Esophagus squamous epithelium (tissue), 5 donors: ENCODE data around the gene FOXB2. TPM values are rescaled to one million over a fixed set of nuclear protein-coding genes. Genes with fewer than 3 reads are reported as not detected.
A peak's percentile ranks its signal among the peaks of the same experiment; 100 is the strongest.

Source experiments
- DNase-seq: peaks from one replicate; lab custom pipeline; 2025; lab: John Stamatoyannopoulos, UW
- H3K27ac ChIP-seq, 4 donors: fragments of 200-600 bp; sonication (generic); one replicate each; pipeline ENCODE4 v1.5.1; 2016 to 2019; ENCODE audit warnings: mild to moderate bottlenecking in 1 of 4
- H3K27me3 ChIP-seq, 4 donors: fragments of 200-600 bp; sonication (generic); 1 replicate in 3 of 4; 2 replicates in 1 of 4; pipeline versions ENCODE4 v1.5.1 to v1.6.0; 2017 to 2021; ENCODE audit warnings: antibody characterized with exemption in 1 of 4
- H3K36me3 ChIP-seq, 3 donors: fragments of 200-600 bp; sonication (generic); one replicate each; pipeline ENCODE4 v1.5.1; 2016 to 2019
- H3K4me1 ChIP-seq, 3 donors: fragments of 200-600 bp; sonication (generic); one replicate each; pipeline ENCODE4 v1.5.1; 2017 to 2019
- H3K4me3 ChIP-seq, 4 donors: fragments of 200-600 bp; sonication (generic); 1 replicate in 3 of 4; 2 replicates in 1 of 4; pipeline ENCODE4 v1.5.1; 2016 to 2019; ENCODE audit warnings: mild to moderate bottlenecking in 2 of 4, moderate library complexity in 1 of 4
- H3K9me3 ChIP-seq, 3 donors: fragments of 200-600 bp; sonication (generic); one replicate each; pipeline ENCODE4 v1.5.1; 2016 to 2019
- CTCF ChIP-seq, 6 experiments: fragments of 450-650 bp in 4 of 6; fragments of 200-600 bp in 2 of 6; sonication (generic) in 2 of 6; IDR thresholded peaks; one replicate each; pipeline ENCODE4 v1.5.1; 2016 to 2019; ENCODE audit warnings: antibody characterized with exemption in 6 of 6, mild to moderate bottlenecking in 4 of 6, moderate library complexity in 4 of 6
- POLR2A ChIP-seq, 4 donors: fragments of 450-650 bp; IDR thresholded peaks; one replicate each; pipeline ENCODE4 v1.6.1; 2017; ENCODE audit warnings: antibody characterized with exemption in 4 of 4, mild to moderate bottlenecking in 4 of 4, moderate library complexity in 3 of 4
- WGBS, 2 donors: methylation state at CpG; one replicate each; pipeline ENCODE4 v1.1.5; 2018; 5-methylcytosine and 5-hydroxymethylcytosine counted together
- intact Hi-C: fragments of 100-400 bp; cut with DNase I; formaldehyde crosslinking; loops from one replicate; pipeline ENCODE4 v1.15.0; 2022
- total RNA-seq, 4 donors: library from RNA; depleted of rRNA; stranded (reverse); fragments of >200 nt; gene quantifications; one replicate each; pipeline ENCODE4 v1.1.0, GENCODE V29; 2016
- donor health status: DM: yes; HTN: yes; CAD: no.

Gene FOXB2
- total RNA-seq, 4 donors from 2014 or later, result not detected

- peak overlapping the region in 2 of 4 donors; percentile 12 to 46 for H3K4me3 ChIP-seq
- no peak for DNase-seq
- WGBS, 2 donors, result 17 to 18% methylated on average over 17 to 23 of the region's 42 CpGs
Observed at GRCh38 chr9:77011973-77012821, 7.3 kb upstream of the FOXB2 start.

DNA sequence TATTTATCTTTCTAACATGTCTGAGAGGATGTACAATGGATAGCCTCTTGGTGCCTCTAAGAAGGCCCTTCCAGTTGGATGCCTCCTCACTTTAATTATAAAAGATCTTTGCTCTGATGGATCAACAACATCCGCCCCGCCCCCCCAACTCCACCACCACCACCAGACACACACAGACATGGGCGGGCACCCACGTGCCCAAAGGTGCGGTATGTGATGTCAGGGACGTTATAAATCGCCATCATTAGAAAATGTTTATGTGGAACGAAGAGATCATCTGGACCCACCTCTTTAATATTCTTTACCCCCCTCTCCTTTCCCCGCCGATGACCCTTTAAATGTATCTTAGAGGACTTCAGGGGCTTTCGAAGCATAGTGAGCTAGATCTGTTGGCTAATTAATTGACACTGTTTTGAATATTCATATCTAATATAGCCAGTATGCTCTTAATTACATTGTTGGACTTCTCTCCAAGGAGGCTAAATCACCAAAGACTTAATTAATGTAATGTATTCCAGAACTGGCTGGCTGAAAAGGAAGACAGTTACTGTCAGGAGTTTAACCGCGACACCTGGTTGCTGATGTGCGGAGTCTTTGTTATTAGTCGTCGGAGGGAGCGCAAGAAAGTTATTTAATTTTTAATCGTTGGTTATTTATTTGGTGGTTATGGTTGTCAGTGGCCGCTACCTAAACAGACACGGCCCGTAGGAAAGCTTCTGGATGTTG lies 6.1 kb upstream of the FOXB2 start:
- intact Hi-C loops, result no loop called here
- TF ChIP-seq CTCF (IDR thresholded peaks at IDR 0.05), result no peak
- TF ChIP-seq POLR2A (IDR thresholded peaks at IDR 0.05), result no peak
- no peak for DNase-seq
- Histone ChIP-seq H3K9me3 (no peaks in the 10 kb centered on the region), H3K4me1 (peaks cover 8 to 45% (median 17%) of the 10 kb centered on the region in 3 donors), H3K27me3 (peaks cover 22 to 100% (median 52%) of the 10 kb centered on the region in 4 donors), H3K27ac (no peak overlapping the region), H3K4me3 (no peak overlapping the region), H3K36me3 (no peaks in the 10 kb centered on the region)
- WGBS, 2 donors, result 11 to 14% methylated on average over 20 of the region's 21 CpGs

More at GRCh38 chr9:77011973-77012821, 7.3 kb upstream of the FOXB2 start:
- peaks cover 8 to 41% (median 17%) of the 10 kb centered on the region in 3 donors for H3K4me1 ChIP-seq
- TF ChIP-seq CTCF (IDR thresholded peaks at IDR 0.05) (peak; percentile 25 to 79 (median 52)), POLR2A (IDR thresholded peaks at IDR 0.05) (no peak)
- H3K36me3 ChIP-seq, result no peaks in the 10 kb centered on the region
- intact Hi-C loops, result no loop called here
- no peaks in the 10 kb centered on the region for H3K9me3 ChIP-seq
- H3K27ac ChIP-seq, result no peak overlapping the region
- H3K27me3 ChIP-seq, result peaks cover 19 to 99% (median 47%) of the 10 kb centered on the region in 4 donors

DNA sequence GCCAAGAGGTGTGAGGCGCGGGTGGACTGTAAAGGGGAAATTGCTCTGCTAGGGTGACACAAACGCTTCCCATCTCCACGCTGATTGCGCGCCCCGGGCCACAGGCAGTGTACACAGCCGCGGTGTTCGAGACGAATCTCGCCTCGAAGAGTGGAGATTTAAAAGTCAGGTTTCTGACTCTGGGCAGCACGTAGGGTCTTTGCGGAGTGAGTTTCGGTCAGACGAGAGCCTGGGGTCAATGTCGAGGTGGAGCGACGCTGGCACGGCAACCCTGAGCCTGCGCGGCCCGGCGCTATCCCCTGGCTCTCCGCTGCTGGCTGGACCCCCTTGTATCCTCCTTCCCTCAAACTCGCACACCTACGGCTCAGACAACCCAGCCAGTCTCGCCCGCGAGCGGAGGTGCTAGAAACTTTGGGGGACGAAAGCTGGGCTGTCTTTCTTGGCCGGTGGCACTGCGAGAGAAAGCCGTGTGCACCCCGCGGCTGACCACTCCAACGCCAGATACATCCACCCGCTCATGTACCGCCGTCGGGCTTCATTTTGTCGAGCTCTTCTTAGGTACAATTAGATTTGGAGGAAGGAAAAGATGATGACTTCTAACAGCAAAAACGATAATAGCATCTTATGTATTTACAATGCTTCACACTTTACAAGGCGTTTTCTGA lies 5.4 kb upstream of the FOXB2 start:
- peaks cover 8 to 52% (median 20%) of the 10 kb centered on the region in 3 donors for H3K4me1 ChIP-seq
- H3K4me3 ChIP-seq, result no peak overlapping the region
- H3K27me3 ChIP-seq, result peaks cover 29 to 100% (median 58%) of the 10 kb centered on the region in 4 donors
- no peaks in the 10 kb centered on the region for H3K9me3 ChIP-seq
- no peak for DNase-seq
- 13 to 16% methylated on average over 22 to 29 of the region's 46 CpGs for WGBS, 2 donors
- intact Hi-C loops, result no loop called here
- H3K36me3 ChIP-seq, result no peaks in the 10 kb centered on the region
- TF ChIP-seq CTCF (IDR thresholded peaks at IDR 0.05) (no peak), POLR2A (IDR thresholded peaks at IDR 0.05) (no peak)
- no peak overlapping the region for H3K27ac ChIP-seq

GRCh38 chr9:77014597-77015263 lies 4.7 kb upstream of the FOXB2 start:
- Histone ChIP-seq H3K27me3 (peaks cover 36 to 100% (median 65%) of the 10 kb centered on the region in 4 donors), H3K36me3 (no peaks in the 10 kb centered on the region), H3K4me1 (peaks cover 8 to 58% (median 22%) of the 10 kb centered on the region in 3 donors), H3K27ac (no peak overlapping the region), H3K9me3 (no peaks in the 10 kb centered on the region), H3K4me3 (no peak overlapping the region)
- TF ChIP-seq CTCF (IDR thresholded peaks at IDR 0.05) (peak in 1 of 6 experiments; percentile 11), POLR2A (IDR thresholded peaks at IDR 0.05) (no peak)
- no peak for DNase-seq
- intact Hi-C loops, result no loop called here
- WGBS, 2 donors, result 7 to 9% methylated on average over 16 to 26 of the region's 38 CpGs
